Measurements from ENCODE around the gene TRAPPC6A. TPM values are rescaled to one million over a fixed set of nuclear protein-coding genes. Genes with fewer than 3 reads are reported as not detected.

The TRAPPC6A gene
- total and polyA plus RNA-seq, 2 experiments from 2014 or later, result 29.4 to 74.7 TPM

DNA sequence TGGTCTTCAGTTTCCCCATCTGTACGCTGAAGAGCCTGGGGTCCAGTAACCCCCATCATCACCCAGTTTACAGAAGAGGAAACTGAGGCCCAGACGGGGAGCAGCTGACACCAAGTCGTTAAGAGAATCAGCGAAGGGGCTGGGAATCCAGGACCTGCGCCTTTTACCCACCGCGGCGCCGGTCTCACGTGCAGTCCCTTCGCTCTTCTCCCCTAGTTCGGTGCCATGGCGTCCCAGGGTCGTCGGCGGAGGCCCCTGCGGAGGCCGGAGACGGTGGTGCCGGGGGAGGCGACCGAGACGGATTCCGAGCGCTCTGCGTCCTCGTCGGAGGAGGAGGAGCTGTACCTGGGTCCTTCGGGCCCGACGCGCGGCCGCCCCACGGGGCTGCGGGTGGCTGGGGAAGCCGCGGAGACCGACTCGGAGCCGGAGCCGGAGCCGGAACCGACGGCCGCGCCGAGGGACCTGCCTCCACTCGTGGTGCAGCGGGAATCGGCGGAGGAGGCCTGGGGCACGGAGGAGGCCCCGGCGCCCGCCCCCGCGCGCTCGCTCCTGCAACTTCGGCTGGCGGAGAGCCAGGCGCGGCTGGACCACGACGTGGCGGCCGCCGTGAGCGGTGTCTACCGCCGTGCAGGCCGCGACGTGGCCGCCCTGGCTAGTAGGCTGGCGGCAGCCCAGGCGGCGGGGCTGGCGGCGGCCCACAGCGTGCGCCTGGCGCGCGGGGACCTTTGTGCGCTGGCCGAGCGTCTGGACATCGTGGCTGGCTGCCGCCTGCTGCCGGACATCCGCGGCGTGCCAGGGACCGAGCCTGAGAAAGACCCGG is 1.2 kb upstream of the TRAPPC6A start (continued):
- no peak for TF ChIP-seq CTCF (conservative IDR thresholded peaks at IDR 0.05; ENCODE audit: low read depth in 2 of 2)
- TF ChIP-seq JUNB (IDR thresholded peaks at IDR 0.05; ENCODE audit: unreplicated experiment), result no peak
- no peak for TF ChIP-seq POLR2AphosphoS5 (IDR thresholded peaks at IDR 0.05; ENCODE audit: low read depth)
- no peak for TF ChIP-seq ZNF331 (CRISPR knock-in tag; IDR thresholded peaks at IDR 0.05; ENCODE audit: low read depth)
- TF ChIP-seq CREB1 (CRISPR knock-in tag; IDR thresholded peaks at IDR 0.05; ENCODE audit: low read depth), result no peak

DNA sequence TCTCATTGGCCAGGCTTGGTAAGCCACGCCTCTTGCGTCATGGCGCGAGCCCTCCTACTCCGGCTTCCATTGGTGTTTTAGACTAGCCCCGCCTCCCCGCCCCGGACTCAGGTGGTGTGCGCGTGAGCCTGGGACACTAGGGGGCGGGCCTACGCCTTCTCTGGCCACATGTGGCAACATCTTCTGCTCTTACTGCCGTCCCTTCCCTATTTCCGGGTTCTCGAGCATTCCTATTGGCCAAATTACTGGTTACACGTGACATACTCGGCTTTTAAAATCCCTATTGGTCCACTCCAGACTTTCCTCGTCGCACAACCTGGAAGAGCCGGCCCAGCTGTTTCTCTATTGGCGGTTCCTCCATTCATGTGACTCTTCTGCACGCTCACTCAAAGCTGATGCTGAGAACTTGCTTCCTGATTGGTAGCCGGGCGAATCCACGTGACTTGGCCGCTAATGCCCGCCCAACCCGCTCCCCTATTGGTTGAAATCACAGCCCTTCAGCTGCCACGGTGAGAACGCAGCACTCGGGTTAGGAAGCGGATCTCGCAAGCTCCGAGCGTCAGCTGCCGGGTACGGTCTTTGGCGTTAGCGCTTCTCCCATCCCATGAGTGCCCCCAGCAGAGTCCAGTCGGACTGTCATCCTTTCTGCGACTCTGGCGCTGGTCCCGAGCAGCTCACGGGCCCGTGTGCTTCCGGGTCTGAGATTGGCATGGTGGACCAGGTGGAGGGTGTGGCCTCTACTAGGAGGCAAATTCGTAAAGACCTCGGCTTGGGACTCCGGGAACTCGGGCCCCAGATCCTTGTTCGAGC is 430 bp upstream of the TRAPPC6A start, which contains the start of gene BLOC1S3:
BLOC1S3 (plus strand) TSS at position 523 of the 810 bp plus-strand sequence. CDS start 513 bp downstream, outside the sequence.
- ATAC-seq, result peak; percentile 85
- peaks cover 15% of the 10 kb centered on the region for H3K79me2 ChIP-seq (replicated peaks; ENCODE audit: insufficient read depth)
- Mint-ChIP-seq H3K27ac (peak within 1 kb of the TSS; percentile 96), H3K4me3 (peak within 1 kb of the TSS; percentile 95), H3K4me1 (no peaks in the 10 kb centered on the region; the same call in 2 of the 3 replicates), H3K36me3 (ENCODE audit: low read depth) (peaks cover 3% of the 10 kb centered on the region; the same call in 1 of the 3 replicates), H3K9me3 (no peaks in the 10 kb centered on the region), H3K27me3 (ENCODE audit: insufficient read depth, low read depth, poor library complexity) (peaks cover 21% of the 10 kb centered on the region)
- peak within 1 kb of the TSS; percentile 64 for H3K4me3 ChIP-seq
- peak; percentile 100 for DNase-seq (ENCODE audit: low spot score)
- peaks cover 6% of the 10 kb centered on the region; the same call in 1 of the 2 replicates for H3K27me3 ChIP-seq (ENCODE audit: insufficient read depth)
- no peaks in the 10 kb centered on the region for H3K36me3 ChIP-seq (ENCODE audit: insufficient read depth)
- peaks cover 3% of the 10 kb centered on the region; the same call in 1 of the 2 replicates for H3K4me1 ChIP-seq (ENCODE audit: insufficient read depth)
- no peaks in the 10 kb centered on the region for H4K20me1 ChIP-seq (replicated peaks; ENCODE audit: insufficient read depth)
- H2AFZ ChIP-seq, result peak within 1 kb of the TSS; percentile 94
- peak within 1 kb of the TSS; percentile 7 for H3K27ac ChIP-seq (ENCODE audit: low read depth)
- TF ChIP-seq CREB1 (CRISPR knock-in tag; IDR thresholded peaks at IDR 0.05; ENCODE audit: low read depth) (peak; percentile 88), STAT1 (IDR thresholded peaks at IDR 0.05; ENCODE audit: unreplicated experiment) (no peak), CTCF (conservative IDR thresholded peaks at IDR 0.05; ENCODE audit: low read depth in 2 of 2) (peak; percentile 25 to 58; a peak in 3 of 4 replicates)
- H3F3A ChIP-seq (replicated peaks; ENCODE audit: low read depth), result 0 out of 2 replicates have a peak, but pooled peaks cover 4% of the 10 kb centered on the region
- H3K9me2 ChIP-seq (ENCODE audit: insufficient read depth), result no peaks in the 10 kb centered on the region
- peak within 1 kb of the TSS; percentile 98 for H3K4me2 ChIP-seq
